GM12878 (cell line): ENCODE measurements around the gene SEMA5B.

ENCODE experiments used
- CTCF ChIP-seq, 3 experiments: IDR thresholded peaks in 2 of 3; conservative IDR thresholded peaks in 1 of 3; 2 replicates each; pipeline ENCODE4 v1.5.1; 2011; ENCODE audit warnings: low read depth in 3 of 3, low read length in 3 of 3, mild to moderate bottlenecking in 3 of 3, control low read depth in 2 of 3, moderate library complexity in 2 of 3, inconsistent platforms in 1 of 3, mixed read lengths in 1 of 3; ENCODE audit not compliant: control insufficient read depth in 2 of 3, insufficient read depth in 1 of 3; ENCODE audit errors: extremely low read depth in 1 of 3
- POLR2A ChIP-seq: IDR thresholded peaks from 2 replicates; pipeline ENCODE4 v1.6.1; 2011; ENCODE audit warnings: low read depth, mild to moderate bottlenecking, low read length
- RAD21 ChIP-seq: IDR thresholded peaks from 2 replicates; pipeline ENCODE4 v1.6.1; 2011; ENCODE audit warnings: mild to moderate bottlenecking, low read depth, low read length, moderate library complexity; ENCODE audit not compliant: insufficient read depth
- SRF ChIP-seq, 2 experiments: IDR thresholded peaks; 2 replicates each; pipeline ENCODE4 v1.6.1; 2011; ENCODE audit warnings: low read depth in 2 of 2, low read length in 2 of 2, mild to moderate bottlenecking in 1 of 2, moderate library complexity in 1 of 2
- TF ChIP-seq, protein P1 (sequence below): IDR thresholded peaks from 2 replicates; pipeline ENCODE4 v1.6.1; 2012; ENCODE audit warnings: low read depth, low read length, improper control_type of control experiment

- TF ChIP-seq POLR2A, result no peak
- TF ChIP-seq SRF (IDR thresholded peaks at IDR 0.05; ENCODE audit: low read depth in 2 of 2, low read length in 2 of 2), result no peak
- no peak for TF ChIP-seq CTCF (IDR thresholded peaks at IDR 0.05 in 2 of 3, conservative IDR thresholded peaks at IDR 0.05 in 1 of 3; ENCODE audit: control insufficient read depth in 2 of 3, extremely low read depth in 1 of 3, insufficient read depth in 1 of 3, low read depth in 3 of 3, low read length in 3 of 3)
- TF ChIP-seq, protein P1, sequence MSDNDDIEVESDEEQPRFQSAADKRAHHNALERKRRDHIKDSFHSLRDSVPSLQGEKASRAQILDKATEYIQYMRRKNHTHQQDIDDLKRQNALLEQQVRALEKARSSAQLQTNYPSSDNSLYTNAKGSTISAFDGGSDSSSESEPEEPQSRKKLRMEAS, result no peak
- no peak for TF ChIP-seq RAD21
Observed at GRCh38 chr3:122880624-122881023, 146.9 kb downstream of the SEMA5B start.
